Measurements from ENCODE around the gene KCNS3. TPM values are rescaled to one million over a fixed set of nuclear protein-coding genes. Genes with fewer than 3 reads are reported as not detected.

KCNS3 gene
- total and polyA plus RNA-seq, 9 of the 15 experiments (the other 6 are each of a cell fraction or from before 2014, with no cell fraction given): 0.01 to 0.75 (median 0.25) TPM

DNA sequence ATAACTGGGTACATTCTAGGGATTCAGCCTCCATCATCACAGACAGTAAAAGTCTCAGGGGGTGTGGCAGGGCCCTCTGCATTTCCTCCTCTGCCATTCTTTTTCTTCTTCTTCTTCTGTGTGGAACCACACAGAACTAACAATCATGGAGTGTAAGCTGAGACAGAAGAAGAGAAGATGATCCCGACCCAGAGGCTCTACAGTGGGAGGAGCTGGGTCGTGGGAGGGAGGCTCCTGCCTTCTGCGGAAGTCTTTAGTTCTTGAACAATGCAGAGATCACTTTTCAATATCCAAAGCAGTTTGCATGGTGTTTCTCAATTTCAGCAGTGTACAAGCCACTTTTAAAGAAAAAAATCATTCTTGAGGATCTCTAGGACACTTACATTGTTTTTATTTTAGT lies 80.9 kb downstream of the KCNS3 start:
- TF ChIP-seq SAP30 (IDR thresholded peaks at IDR 0.05; ENCODE audit: borderline replicate concordance, insufficient read depth, low read depth, low read length, poor library complexity, severe bottlenecking) (no peak), SUPT5H (IDR thresholded peaks at IDR 0.05) (no peak), DDX20 (tag; IDR thresholded peaks at IDR 0.05; ENCODE audit: low read depth) (no peak), FOXM1 (IDR thresholded peaks at IDR 0.05; ENCODE audit: low read depth) (no peak), FOXM1 (CRISPR knock-in tag; IDR thresholded peaks at IDR 0.05; ENCODE audit: low read depth) (no peak), NR4A1 (CRISPR knock-in tag; IDR thresholded peaks at IDR 0.05) (no peak), NR4A1 (tag; IDR thresholded peaks at IDR 0.05) (no peak)
- TF ChIP-seq, protein P1, sequence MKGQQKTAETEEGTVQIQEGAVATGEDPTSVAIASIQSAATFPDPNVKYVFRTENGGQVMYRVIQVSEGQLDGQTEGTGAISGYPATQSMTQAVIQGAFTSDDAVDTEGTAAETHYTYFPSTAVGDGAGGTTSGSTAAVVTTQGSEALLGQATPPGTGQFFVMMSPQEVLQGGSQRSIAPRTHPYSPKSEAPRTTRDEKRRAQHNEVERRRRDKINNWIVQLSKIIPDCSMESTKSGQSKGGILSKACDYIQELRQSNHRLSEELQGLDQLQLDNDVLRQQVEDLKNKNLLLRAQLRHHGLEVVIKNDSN (CRISPR knock-in tag; IDR thresholded peaks at IDR 0.05): no peak
- ChIA-PET POLR2A (no interaction called here), CTCF (ENCODE audit: low intra/inter-chr PET ratio) (no interaction called here)
- Histone ChIP-seq H3K9ac (ENCODE audit: insufficient read depth in 1 of 2, low read depth in 2 of 2, low read length in 2 of 2) (no peak overlapping the region), H2AFZ (ENCODE audit: low read depth, low read length) (no peak overlapping the region), H3K27me3 (ENCODE audit: control insufficient read depth in 2 of 2, insufficient read depth in 2 of 2, low read length in 2 of 2) (no peaks in the 10 kb centered on the region; a peak in 1 of 5 replicates), H3K9me1 (ENCODE audit: control insufficient read depth, insufficient read depth, low read length) (no peaks in the 10 kb centered on the region), H3K9me3 (replicated peaks; ENCODE audit: control insufficient read depth, insufficient read depth, low read depth, low read length) (no peaks in the 10 kb centered on the region), H3K27ac (ENCODE audit: extremely low read depth, low read depth, low read length) (no peak overlapping the region), H3K4me2 (ENCODE audit: insufficient read depth, low read length) (no peak overlapping the region), H3K36me3 (ENCODE audit: control insufficient read depth, insufficient read depth, low read length) (no peaks in the 10 kb centered on the region), H3K79me2 (ENCODE audit: control insufficient read depth, insufficient read depth, low read length) (no peaks in the 10 kb centered on the region), H3K4me3 (no peak overlapping the region), H3K4me1 (replicated peaks in 1 of 2; ENCODE audit: control insufficient read depth in 2 of 2, insufficient read depth in 2 of 2, low read length in 2 of 2) (no peaks in the 10 kb centered on the region), H4K20me1 (replicated peaks; ENCODE audit: control insufficient read depth, insufficient read depth, low read length) (no peaks in the 10 kb centered on the region)
- 4% methylated on average over 3 of the region's 3 CpGs for WGBS (ENCODE audit: insufficient coverage, low coverage, missing lambda C conversion rate)
- no TSS peak for BruUV-seq (replicated peaks)
- FAIRE-seq (no peak), DNase-seq (ENCODE audit: extremely low read depth in 1 of 4, low spot score in 3 of 4) (no peak), ATAC-seq (no peak)
- intact Hi-C loops (cut with micrococcal nuclease) (no loop called here), in situ Hi-C loops (cut with MboI) (no loop called here)
